Mesenchymal stem cell (in vitro differentiated cells and primary cell): Measurements from ENCODE around the gene CLASP2.

Experiments used
- DNase-seq: peaks from one replicate; pipeline ENCODE4 v3.0.0-alpha.2; 2013
- H2AFZ ChIP-seq: one replicate; pipeline ENCODE4 v1.6.1; 2013; ENCODE audit warnings: low read depth, mild to moderate bottlenecking, control low read depth, inconsistent platforms, low read length, moderate library complexity
- H2AK5ac ChIP-seq: 2 replicates; pipeline ENCODE4 v1.6.1; 2013; ENCODE audit warnings: low read length, moderate library complexity, mild to moderate bottlenecking, inconsistent platforms; ENCODE audit not compliant: severe bottlenecking
- H2BK120ac ChIP-seq: one replicate; pipeline ENCODE4 v1.6.1; 2013; ENCODE audit warnings: low read depth, mild to moderate bottlenecking, inconsistent platforms, low read length, moderate library complexity
- H2BK12ac ChIP-seq, 2 experiments: one replicate each; pipeline ENCODE4 v1.6.1; 2013; ENCODE audit warnings: inconsistent platforms in 2 of 2, low read length in 2 of 2, mild to moderate bottlenecking in 2 of 2, moderate library complexity in 2 of 2, control low read depth in 1 of 2
- H2BK15ac ChIP-seq: one replicate; pipeline ENCODE4 v1.6.1; 2013; ENCODE audit warnings: mild to moderate bottlenecking, low read depth, inconsistent platforms; ENCODE audit not compliant: poor library complexity, severe bottlenecking
- H2BK5ac ChIP-seq: 2 replicates; pipeline ENCODE4 v1.6.1; 2013; ENCODE audit warnings: low read depth, mild to moderate bottlenecking, low read length, control low read depth, inconsistent platforms; ENCODE audit not compliant: poor library complexity, severe bottlenecking
- H3K14ac ChIP-seq, 2 experiments: one replicate each; pipeline ENCODE4 v1.6.1; 2013; ENCODE audit warnings: inconsistent platforms in 2 of 2, low read length in 2 of 2, control low read depth in 1 of 2, mild to moderate bottlenecking in 1 of 2, moderate library complexity in 1 of 2
- H3K18ac ChIP-seq, 2 experiments: one replicate each; pipeline ENCODE4 v1.6.1; 2013; ENCODE audit warnings: inconsistent platforms in 2 of 2, low read length in 2 of 2, control low read depth in 1 of 2, low read depth in 1 of 2, mild to moderate bottlenecking in 1 of 2
- H3K23ac ChIP-seq, 2 experiments: one replicate each; pipeline ENCODE4 v1.6.1; 2013; ENCODE audit warnings: inconsistent platforms in 2 of 2, low read length in 2 of 2, mild to moderate bottlenecking in 2 of 2, moderate library complexity in 2 of 2, control low read depth in 1 of 2
- H3K27ac ChIP-seq: 2 replicates; pipeline ENCODE4 v1.5.1; 2013; ENCODE audit warnings: mild to moderate bottlenecking, moderate library complexity, low read length, control low read depth, inconsistent platforms; ENCODE audit not compliant: poor library complexity, severe bottlenecking
- H3K27me3 ChIP-seq, 2 experiments: 2 replicates each; pipeline versions ENCODE4 v1.6.1 to v1.7.0; 2013; ENCODE audit warnings: low read length in 2 of 2, mild to moderate bottlenecking in 2 of 2, moderate library complexity in 2 of 2, control low read depth in 1 of 2, inconsistent platforms in 1 of 2; ENCODE audit not compliant: control insufficient read depth in 1 of 2, insufficient read depth in 1 of 2
- H3K36me3 ChIP-seq, 2 experiments: 2 replicates each; pipeline versions ENCODE4 v1.6.1 to v1.7.0; 2013; ENCODE audit warnings: low read length in 2 of 2, control low read depth in 1 of 2, inconsistent platforms in 1 of 2, low read depth in 1 of 2, mild to moderate bottlenecking in 1 of 2; ENCODE audit not compliant: insufficient read depth in 2 of 2, control insufficient read depth in 1 of 2
- H3K4ac ChIP-seq, 2 experiments: one replicate each; pipeline ENCODE4 v1.6.1; 2013; ENCODE audit warnings: inconsistent platforms in 2 of 2, low read length in 2 of 2, mild to moderate bottlenecking in 2 of 2, moderate library complexity in 2 of 2, control low read depth in 1 of 2, low read depth in 1 of 2
- H3K4me1 ChIP-seq: 2 replicates; pipeline ENCODE4 v1.6.1; 2013; ENCODE audit warnings: low read depth, low read length, control low read depth; ENCODE audit not compliant: control insufficient read depth, insufficient read depth
- H3K4me2 ChIP-seq: 2 replicates; pipeline ENCODE4 v1.6.1; 2013; ENCODE audit warnings: low read length, mild to moderate bottlenecking, inconsistent platforms; ENCODE audit not compliant: poor library complexity, severe bottlenecking
- H3K4me3 ChIP-seq, 2 experiments: 2 replicates each; pipeline versions ENCODE4 v1.5.1 to v1.7.0; 2013; ENCODE audit warnings: low read length in 2 of 2, mild to moderate bottlenecking in 2 of 2, control low read depth in 1 of 2, low read depth in 1 of 2; ENCODE audit not compliant: insufficient read depth in 1 of 2
- H3K79me1 ChIP-seq: replicated peaks from 2 replicates; pipeline ENCODE4 v1.6.1; 2013; ENCODE audit warnings: mild to moderate bottlenecking, control low read depth, low read length, inconsistent platforms; ENCODE audit not compliant: poor library complexity, severe bottlenecking
- H3K9ac ChIP-seq: 2 replicates; pipeline ENCODE4 v1.7.0; 2013; ENCODE audit warnings: mild to moderate bottlenecking, low read length, moderate library complexity
- H3K9me3 ChIP-seq: 2 replicates; pipeline ENCODE4 v1.7.0; 2013; ENCODE audit warnings: mild to moderate bottlenecking, low read length; ENCODE audit not compliant: control insufficient read depth
- H4K8ac ChIP-seq: one replicate; pipeline ENCODE4 v1.6.1; 2013; ENCODE audit warnings: inconsistent platforms, mild to moderate bottlenecking, low read length, moderate library complexity
- H4K91ac ChIP-seq: one replicate; pipeline ENCODE4 v1.6.1; 2013; ENCODE audit warnings: mild to moderate bottlenecking, low read length, inconsistent platforms
- WGBS: methylation state at CpG from one replicate; pipeline ENCODE4 v1.1.7; 2013; ENCODE audit warnings: mixed read lengths; 5-methylcytosine and 5-hydroxymethylcytosine counted together

The CLASP2 gene

GRCh38 chr3:33699275-33699674 is 18.8 kb downstream of the CLASP2 start:
- no CpG with 5 or more reads among the region's 1 CpG for WGBS
- Histone ChIP-seq H2AFZ (no peak overlapping the region), H3K4me1 (no peaks in the 10 kb centered on the region), H3K23ac (no peak overlapping the region), H3K14ac (no peak overlapping the region), H3K18ac (no peak overlapping the region), H4K91ac (no peak overlapping the region), H4K8ac (no peak overlapping the region), H3K4me3 (peak overlapping the region in 1 of 2 experiments; percentile 27), H3K27me3 (no peaks in the 10 kb centered on the region), H3K9me3 (peaks cover 62% of the 10 kb centered on the region), H2BK5ac (no peak overlapping the region), H3K36me3 (peaks cover 0 to 5% of the 10 kb centered on the region in 2 experiments), H2BK120ac (no peak overlapping the region), H2BK15ac (no peak overlapping the region), H3K27ac (no peak overlapping the region), H3K4ac (no peak overlapping the region), H3K9ac (no peak overlapping the region), H3K4me2 (no peak overlapping the region), H2AK5ac (no peak overlapping the region), H2BK12ac (no peak overlapping the region), H3K79me1 (peaks cover 16% of the 10 kb centered on the region)
- no peak for DNase-seq

- Histone ChIP-seq H4K91ac (no peak overlapping the region), H2BK5ac (no peak overlapping the region), H3K4ac (no peak overlapping the region), H2BK15ac (no peak overlapping the region), H3K18ac (no peak overlapping the region), H3K23ac (no peak overlapping the region), H3K79me1 (peaks cover 17% of the 10 kb centered on the region), H3K14ac (no peak overlapping the region), H3K4me2 (no peak overlapping the region), H3K27ac (no peak overlapping the region), H3K27me3 (no peaks in the 10 kb centered on the region), H3K9me3 (peaks cover 27% of the 10 kb centered on the region), H4K8ac (no peak overlapping the region), H2BK120ac (no peak overlapping the region), H3K4me3 (no peak overlapping the region), H3K4me1 (no peaks in the 10 kb centered on the region), H3K36me3 (peaks cover 3 to 9% of the 10 kb centered on the region in 2 experiments), H2AFZ (no peak overlapping the region), H3K9ac (no peak overlapping the region), H2BK12ac (no peak overlapping the region), H2AK5ac (no peak overlapping the region)
- DNase-seq: no peak
Observed at GRCh38 chr3:33694944-33695343, 23.1 kb downstream of the CLASP2 start.

GRCh38 chr3:33690341-33690740 is 27.7 kb downstream of the CLASP2 start:
- H3K36me3 ChIP-seq: peaks cover 3 to 9% of the 10 kb centered on the region in 2 experiments
- H3K27me3 ChIP-seq: no peaks in the 10 kb centered on the region
- no peak overlapping the region for H3K18ac ChIP-seq
- DNase-seq: no peak
- WGBS: 92% methylated on average over 1 of the region's 2 CpGs
- H2BK15ac ChIP-seq: no peak overlapping the region
- H3K4me3 ChIP-seq: no peak overlapping the region
- no peak overlapping the region for H2BK5ac ChIP-seq
- H4K91ac ChIP-seq: no peak overlapping the region
- H3K27ac ChIP-seq: no peak overlapping the region
- H3K14ac ChIP-seq: no peak overlapping the region
- H2AK5ac ChIP-seq: no peak overlapping the region
- H3K23ac ChIP-seq: no peak overlapping the region
- H3K4me1 ChIP-seq: no peaks in the 10 kb centered on the region
- H2AFZ ChIP-seq: no peak overlapping the region
- H2BK120ac ChIP-seq: no peak overlapping the region
- no peak overlapping the region for H3K9ac ChIP-seq
- no peak overlapping the region for H3K4ac ChIP-seq
- H3K9me3 ChIP-seq: no peaks in the 10 kb centered on the region
- no peak overlapping the region for H3K4me2 ChIP-seq
- no peak overlapping the region for H2BK12ac ChIP-seq
- H3K79me1 ChIP-seq: peaks cover 14% of the 10 kb centered on the region
- no peak overlapping the region for H4K8ac ChIP-seq

GRCh38 chr3:33687406-33688010 is 30.5 kb downstream of the CLASP2 start:
- Histone ChIP-seq H3K36me3 (peaks cover 7 to 17% of the 10 kb centered on the region in 2 experiments), H3K9me3 (no peaks in the 10 kb centered on the region)
- WGBS: no CpG with 5 or more reads among the region's 1 CpG

More at GRCh38 chr3:33687406-33688010, 30.5 kb downstream of the CLASP2 start:
- Histone ChIP-seq H2AK5ac (no peak overlapping the region), H3K14ac (no peak overlapping the region), H3K4me3 (no peak overlapping the region), H4K8ac (no peak overlapping the region), H2BK12ac (no peak overlapping the region), H3K4me2 (no peak overlapping the region), H2BK15ac (no peak overlapping the region), H2BK5ac (no peak overlapping the region), H4K91ac (no peak overlapping the region), H3K18ac (no peak overlapping the region), H3K23ac (no peak overlapping the region), H2AFZ (no peak overlapping the region), H2BK120ac (no peak overlapping the region), H3K4me1 (peaks cover 2% of the 10 kb centered on the region), H3K4ac (no peak overlapping the region), H3K9ac (peak overlapping the region; percentile 2), H3K79me1 (peaks cover 14% of the 10 kb centered on the region), H3K27me3 (no peaks in the 10 kb centered on the region), H3K27ac (no peak overlapping the region)
- peak; percentile 43 for DNase-seq
